ENCODE results near the gene TBC1D22A.
"Not testable (repeated sequence)": the region's sequence is repeated elsewhere in the genome, so short reads cannot be mapped to it uniquely, and the experiment has no call there.

TBC1D22A gene

GRCh38 chr22:46813816-46814597, 51.6 kb downstream of the TBC1D22A start:
- DNase-seq = no peak

DNA sequence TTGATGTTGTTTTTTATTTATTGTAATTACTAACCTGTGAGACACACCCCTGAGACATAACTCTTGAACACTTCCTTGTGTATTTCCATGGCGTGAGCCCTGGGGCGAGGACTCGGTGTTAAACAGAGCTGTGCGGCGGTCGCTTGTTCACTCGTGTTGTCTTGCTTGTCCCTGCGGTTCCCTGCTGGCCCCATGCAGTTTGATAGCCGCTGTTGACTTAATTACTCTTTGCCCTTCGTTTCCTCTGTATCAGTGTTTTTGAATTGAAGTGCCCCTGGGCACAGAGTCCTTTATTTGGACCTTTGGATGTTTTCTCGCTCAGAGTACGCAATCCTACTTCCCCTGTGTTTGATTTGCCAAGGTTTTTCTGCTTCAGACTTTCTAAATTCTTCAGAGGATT, 52.7 kb downstream of the TBC1D22A start:
- DNase-seq = no peak

DNA sequence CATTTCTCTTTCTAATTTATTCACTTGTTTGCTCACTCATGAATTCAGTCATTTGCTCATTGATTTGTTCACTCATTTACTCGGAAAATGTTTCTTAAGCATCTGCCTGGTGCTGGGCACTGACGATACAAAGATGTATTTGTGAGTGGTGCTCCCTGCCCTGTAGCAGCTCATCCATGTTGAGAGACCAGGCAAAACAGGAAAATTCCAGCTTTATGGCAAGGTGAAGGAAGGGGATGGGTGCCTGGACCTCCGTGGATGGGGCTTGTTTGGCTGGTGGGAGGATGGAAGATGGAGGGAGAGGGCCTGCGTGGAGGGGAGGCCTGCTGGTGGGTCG, 53.1 kb downstream of the TBC1D22A start:
- DNase-seq = no peak

DNA sequence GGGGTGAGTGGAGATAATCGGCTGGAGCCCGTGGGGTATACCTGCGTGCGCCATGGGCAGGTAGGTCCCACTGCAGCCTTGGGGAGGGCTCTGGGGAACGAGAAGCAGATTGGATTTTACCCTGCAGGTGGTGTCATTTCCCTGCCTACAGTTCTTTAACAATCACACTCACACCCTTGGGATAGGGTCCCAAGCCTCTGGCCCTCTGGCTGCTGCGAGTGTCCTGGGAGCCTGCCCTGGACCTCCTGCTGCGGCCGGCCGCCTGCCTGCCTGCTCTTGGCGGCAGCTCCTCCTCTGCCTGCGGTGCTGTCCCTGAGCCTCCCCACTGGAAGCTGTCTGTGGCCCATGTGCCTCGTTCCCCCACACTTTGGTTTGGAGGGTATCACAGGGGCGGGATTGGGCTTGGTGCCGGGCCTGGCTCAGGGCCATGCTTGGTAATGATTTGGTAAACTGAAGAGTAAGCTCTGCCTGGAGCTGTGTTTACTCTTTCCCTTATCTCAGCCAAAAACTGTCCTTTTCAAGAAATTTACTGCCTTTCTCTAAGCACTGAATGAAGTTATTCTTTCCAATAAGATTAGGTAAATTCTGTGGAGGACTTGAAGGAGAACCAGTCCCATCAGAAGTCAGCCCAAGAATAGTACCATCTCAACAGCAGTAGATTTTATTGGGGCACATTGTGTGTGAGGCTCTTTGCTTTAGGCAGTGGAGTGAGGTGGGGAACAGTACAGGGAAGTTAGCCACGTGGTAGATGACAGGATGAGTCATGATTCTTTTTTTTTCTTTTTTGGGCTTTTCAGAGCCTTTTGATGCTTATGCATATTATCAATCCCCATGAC, 53.7 kb downstream of the TBC1D22A start:
- DNase-seq = peak; percentile 3

DNA sequence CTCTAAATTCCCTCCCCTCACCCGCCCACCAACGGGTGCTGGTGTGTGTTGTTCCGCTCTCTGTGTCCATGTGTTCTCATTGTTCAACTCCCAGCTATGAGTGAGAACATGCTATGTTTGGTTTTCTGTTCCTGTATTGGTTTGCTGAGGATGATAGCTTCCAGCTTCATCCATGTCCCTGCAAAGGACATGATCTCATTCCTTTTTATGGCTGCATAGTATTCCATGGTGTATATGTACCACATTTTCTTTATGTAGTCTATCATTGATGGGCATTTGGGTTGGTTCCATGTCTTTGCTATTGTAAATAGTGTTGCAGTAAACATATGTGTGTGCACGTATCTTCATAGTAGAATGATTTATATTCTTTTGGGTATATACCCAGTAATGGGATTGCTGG, 54.9 kb downstream of the TBC1D22A start:
- not testable (repeated sequence) for DNase-seq

DNA sequence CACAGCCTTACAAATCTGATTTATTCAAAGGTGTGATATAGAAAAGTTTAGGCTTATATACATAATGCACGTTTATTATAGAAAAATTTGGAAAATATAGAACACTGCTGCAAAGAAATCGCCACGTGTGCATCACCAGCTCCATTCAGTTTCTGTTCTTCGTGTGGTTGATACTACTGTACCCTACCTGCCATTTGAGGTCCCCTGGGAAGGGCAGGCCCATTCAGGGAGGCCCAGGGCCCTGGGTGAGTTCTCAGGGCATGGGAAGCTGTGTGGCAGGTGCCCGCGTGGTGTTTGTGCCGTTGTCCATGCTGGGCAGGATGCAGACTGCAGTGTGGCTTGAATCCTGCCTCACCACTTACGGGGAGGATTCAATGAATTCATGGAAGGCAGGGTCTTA, 60.8 kb downstream of the TBC1D22A start:
- DNase-seq = no peak

- no peak for DNase-seq
These were observed 61.2 kb downstream of the TBC1D22A start for GRCh38 chr22:46823654-46824053.

DNA sequence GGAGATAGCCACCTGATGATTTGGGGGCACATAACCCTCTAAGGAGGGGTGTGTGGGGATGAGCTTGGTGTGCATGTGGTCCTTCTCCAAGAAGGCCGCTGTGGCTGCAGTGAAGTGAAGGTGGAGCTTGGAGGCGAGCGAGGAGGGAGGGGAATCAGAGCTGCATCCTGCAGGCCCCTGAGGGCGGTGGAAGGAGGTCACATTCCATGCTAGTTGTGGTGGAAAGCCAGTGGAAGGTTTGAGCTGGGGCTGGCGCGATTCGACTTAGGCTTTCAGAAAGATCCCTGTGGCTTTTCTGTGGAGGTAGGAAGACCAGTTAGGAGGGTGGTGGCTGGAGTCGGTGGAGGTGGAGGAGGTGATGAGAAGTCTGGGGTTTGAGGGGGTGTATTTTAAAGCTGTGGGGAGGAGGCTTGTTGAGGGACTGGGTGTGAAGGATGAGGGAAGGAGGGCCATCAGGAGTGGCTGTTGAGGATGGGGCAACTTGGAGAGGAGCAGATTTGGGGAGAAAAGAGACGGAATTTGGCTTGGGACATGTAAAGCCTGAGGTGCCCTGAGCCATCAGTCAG, 62.0 kb downstream of the TBC1D22A start:
- DNase-seq = no peak

DNA sequence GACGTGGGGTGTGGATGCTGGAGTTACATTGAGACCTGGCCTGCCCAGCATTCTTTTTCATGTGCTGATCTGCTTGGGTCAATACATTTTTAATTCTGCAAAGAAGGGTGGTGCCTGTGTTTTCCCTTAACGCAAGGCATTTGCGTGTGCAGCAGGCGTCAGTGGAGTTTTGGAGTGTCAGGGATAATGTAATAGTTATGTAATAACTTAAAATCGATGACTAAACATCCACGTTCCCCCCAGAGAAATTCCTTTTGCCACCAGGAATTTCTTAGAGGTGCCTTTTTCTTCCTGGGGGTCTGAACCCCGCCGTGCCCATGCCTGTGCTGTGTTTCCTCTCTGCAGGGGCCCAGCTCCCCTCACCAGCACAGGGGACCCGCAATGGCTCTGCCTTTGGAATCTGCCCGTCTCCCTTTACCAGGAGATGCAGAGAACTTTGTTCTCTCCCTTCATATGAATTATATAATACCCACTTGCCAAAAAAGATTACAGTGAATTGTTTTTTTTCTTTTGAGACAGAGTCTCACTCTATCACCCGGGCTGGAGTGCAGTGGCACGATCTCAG, 62.6 kb downstream of the TBC1D22A start:
- DNase-seq = no peak

DNA sequence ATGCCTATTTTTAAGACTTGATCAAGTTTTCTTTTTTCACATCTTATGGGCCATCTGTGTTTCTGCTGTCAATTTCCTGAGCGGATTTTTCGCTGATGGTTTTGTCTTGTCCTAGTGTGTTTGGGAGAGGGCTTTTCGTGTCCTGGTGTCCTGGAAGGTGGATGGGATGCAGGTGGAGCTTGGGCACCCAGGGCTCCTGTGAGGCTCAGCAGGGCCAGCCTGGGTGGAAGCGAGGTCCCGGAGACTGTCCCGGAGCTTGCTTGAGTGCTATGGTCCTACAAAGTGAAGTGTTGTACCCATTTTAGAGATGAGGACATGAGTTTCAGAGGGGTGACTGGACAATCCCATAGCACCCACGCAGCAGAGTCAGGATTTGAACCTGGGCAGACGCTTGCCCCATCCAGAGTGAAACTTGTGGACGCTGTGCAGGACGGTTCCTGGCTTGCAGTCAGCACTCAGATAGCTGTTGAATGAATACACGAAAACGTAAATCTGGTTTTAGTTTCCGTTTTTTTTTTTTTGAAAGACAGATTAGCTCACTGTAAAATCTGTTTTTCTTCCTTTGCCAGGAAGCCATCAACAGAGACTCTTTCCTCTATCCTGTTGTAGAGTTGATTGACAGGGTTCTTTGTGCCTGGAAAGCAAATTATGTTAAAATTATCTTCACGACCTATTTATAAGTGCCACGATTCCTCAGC, 64.1 kb downstream of the TBC1D22A start:
- DNase-seq = no peak

DNA sequence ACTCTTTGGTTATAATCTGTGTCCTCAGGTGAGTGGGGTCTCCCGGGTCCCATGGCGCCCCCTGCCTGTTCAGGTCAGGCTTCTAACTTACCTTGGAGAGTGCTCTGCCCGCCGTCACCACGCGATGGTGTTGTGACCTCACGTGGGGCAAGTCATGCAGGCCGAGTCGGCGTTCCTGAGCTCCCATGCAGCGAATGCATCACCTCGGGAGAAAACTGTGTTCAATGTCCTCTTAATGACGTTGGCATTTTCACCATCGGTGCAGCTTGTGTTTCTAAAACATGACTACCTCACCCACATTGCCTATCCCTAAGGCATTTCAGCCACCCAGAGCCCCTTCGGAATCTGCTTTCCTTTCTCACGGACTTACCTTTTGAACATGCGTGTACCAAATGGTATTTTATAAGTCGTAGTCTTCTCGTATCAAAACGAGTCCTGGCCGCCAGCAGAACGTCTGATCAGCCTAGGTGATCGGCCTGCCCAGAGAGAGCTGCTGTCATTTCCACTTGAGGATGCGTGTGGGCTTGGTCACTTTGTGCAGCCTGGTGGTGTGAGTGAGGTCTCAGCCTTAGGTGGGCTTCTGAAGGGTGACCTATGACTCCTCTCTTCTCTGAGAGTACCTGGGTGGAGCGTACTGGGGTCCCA, 64.8 kb downstream of the TBC1D22A start:
- DNase-seq = no peak

- no peak for DNase-seq
These were observed 65.3 kb downstream of the TBC1D22A start for GRCh38 chr22:46827781-46828180.

DNA sequence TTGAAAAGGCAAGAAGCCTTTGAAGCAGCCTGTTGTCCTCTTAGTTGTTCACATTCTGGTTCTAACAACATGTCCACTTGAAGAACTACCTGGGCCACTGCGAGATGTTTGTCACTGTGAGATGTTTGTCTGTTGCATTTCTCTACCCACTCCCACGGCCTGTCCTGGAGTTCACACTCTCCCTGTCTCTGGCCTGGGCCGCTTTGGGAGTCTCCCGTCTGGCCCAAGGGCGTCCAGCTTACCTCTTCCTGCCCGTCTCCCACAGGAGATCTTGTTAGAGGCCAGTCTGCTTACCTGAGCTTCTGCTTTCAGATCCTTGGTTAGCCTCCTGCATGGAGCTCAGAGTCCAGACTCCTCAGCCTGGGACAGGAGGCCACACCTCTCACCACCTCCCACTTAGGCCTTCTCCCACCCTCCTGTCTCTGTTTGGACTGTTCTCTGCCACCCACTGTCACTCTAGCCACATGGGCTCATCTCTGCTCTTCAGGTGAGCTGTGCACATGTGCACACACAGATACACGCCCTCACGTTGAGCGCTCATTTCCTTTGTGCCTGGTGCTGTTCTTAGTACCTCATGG, 66.0 kb downstream of the TBC1D22A start:
- DNase-seq = no peak

DNA sequence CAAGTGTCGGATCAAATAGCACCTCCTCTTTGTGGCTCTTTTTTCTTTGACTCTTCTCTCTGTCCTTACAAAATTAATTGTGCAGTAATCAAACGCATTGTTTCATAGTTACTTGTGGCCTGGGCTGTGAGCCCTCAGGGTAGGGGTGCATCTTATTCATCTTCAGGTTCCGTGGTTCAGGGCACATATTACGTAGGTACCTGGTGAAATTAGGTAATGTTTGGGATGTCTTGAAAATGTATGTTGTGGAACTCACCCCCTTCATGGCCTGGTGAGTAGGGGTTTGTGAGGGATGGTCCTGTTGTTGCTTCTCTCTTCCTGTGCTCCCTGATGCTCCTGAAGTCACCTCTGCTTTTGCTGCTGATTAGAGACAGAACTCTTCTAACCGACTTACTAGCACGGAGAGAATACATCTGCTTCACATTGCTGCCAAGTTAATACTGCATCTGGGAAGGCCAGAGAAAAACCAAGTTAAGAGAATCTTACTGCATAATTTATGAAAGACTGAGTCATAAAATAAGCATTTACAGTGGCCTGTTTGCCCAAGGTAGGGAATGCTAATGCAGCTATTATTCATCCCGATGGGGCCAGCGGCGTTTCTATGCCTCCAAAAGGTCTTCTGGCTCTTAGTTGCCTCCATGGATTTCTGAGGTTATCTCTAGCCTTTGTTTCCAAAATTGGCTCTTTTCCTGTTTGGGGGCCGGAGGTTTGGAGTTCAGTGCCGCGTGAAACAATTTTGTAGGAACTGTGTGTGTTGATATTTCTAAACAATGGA, 66.9 kb downstream of the TBC1D22A start:
- no peak for DNase-seq

DNA sequence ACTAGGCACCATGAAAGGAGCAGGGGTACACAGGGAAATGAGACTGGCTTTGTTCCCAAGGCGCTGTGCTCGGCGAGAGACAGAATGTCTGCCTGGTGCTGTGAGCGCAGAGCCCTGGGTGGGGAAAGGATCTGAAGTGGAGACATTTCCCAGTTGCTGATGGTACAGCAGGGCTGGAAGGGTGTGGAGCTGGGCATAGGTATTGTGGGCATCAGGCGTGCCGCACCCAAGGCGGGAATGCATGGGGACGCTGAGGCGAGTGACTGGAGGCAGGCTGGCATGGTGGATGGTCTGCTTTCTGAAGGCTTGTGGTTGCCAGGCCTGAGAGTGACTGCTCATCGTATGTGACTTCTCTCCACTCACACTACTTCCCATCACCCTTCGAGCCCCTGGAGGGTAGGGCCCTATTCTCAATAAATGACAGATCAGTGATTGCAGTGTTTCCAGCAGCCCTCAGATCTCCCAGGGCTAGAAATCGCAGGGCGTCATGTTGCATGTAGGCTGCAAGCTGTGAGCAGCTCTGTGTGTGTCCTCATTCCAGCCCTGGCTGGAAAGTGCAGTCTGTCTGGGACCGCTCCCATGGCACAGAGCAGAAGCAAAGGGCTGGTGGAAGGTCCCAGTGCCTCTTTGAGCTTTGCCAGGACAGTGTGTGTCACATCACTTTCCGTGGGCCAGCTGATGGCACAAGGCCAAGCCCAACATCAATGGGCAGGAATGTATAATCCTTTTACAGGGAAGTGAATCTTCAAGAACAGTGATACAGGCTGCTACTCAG, 67.7 kb downstream of the TBC1D22A start:
- DNase-seq = no peak

- DNase-seq = no peak
These were observed 68.4 kb downstream of the TBC1D22A start for GRCh38 chr22:46830841-46831240.

- DNase-seq = no peak
These were observed 70.8 kb downstream of the TBC1D22A start for GRCh38 chr22:46833228-46833627.

DNA sequence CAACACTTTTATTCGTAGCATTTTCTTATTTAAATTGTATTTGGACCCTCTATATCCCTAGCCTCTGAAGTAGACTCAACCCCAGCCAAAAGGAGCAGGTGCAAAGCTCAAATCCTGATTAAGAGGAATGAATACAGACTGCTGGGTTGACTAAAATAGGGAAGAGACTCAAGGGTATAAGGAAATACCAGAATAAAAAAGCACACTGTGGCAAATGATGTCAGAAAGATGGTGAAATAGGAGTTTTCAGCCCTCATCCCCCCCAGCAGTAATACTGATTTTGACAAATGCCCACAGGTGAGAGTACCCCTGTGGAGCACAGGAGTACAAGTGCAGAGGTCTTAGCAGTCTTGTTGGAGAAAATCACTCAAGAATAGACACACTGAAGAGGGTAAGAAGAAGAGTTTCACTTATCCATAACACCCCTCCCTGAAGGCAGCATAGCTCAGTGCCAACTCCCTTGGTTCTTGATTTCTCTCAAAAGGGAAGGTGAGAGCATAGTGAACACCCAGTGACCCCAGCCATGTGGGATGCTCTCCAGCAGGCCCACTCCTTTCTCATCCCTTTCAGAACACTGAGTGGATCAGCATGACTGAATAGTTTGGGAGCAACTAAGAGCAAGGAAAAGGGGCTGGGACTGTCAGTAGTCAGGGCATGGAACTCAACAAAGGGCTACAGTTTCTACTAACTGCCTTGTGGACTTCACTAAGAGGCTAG, 71.7 kb downstream of the TBC1D22A start:
- no peak for DNase-seq

- DNase-seq = no peak
These were observed 72.8 kb downstream of the TBC1D22A start for GRCh38 chr22:46835288-46835687.

- DNase-seq = no peak
These were observed 73.2 kb downstream of the TBC1D22A start for GRCh38 chr22:46835693-46836092.
